Cardiac fibroblast (primary cell): ENCODE measurements around the gene N4BP2.
"Not testable (repeated sequence)": the region's sequence is repeated elsewhere in the genome, so short reads cannot be mapped to it uniquely, and the experiment has no call there.

Source experiments
- DNase-seq, 2 donors: peaks; one replicate each; pipeline versions ENCODE4 v3.0.0 to v3.0.0-alpha.2; 2010; ENCODE audit warnings: low read depth in 2 of 2
- H3K4me3 ChIP-seq, 2 donors: replicated peaks in 1 of 2; 1 replicate in 1 of 2; 2 replicates in 1 of 2; pipeline ENCODE4 v1.5.1; 2011; ENCODE audit warnings: low read depth in 2 of 2, low read length in 2 of 2, mild to moderate bottlenecking in 2 of 2, moderate library complexity in 1 of 2
- CTCF ChIP-seq: IDR thresholded peaks from one replicate; pipeline ENCODE4 v1.5.1; 2011; ENCODE audit warnings: low read depth, mild to moderate bottlenecking, low read length, inconsistent platforms

The N4BP2 gene

GRCh38 chr4:40140196-40140595 lies 83.5 kb downstream of the N4BP2 start:
- DNase-seq = peak in 1 of 2 donors; percentile 31

DNA sequence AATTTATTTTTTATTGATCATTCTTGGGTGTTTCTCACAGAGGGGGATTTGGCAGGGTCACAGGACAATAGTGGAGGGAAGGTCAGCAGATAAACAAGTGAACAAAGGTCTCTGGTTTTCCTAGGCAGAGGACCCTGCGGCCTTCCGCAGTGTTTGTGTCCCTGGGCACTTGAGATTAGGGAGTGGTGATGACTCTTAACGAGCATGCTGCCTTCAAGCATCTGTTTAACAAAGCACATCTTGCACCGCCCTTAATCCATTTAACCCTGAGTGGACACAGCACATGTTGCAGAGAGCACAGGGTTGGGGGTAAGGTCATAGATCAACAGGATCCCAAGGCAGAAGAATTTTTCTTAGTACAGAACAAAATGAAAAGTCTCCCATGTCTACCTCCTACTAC lies 83.9 kb downstream of the N4BP2 start:
- DNase-seq, H3K4me3 ChIP-seq: not testable (repeated sequence)

More at GRCh38 chr4:40140196-40140595, 83.5 kb downstream of the N4BP2 start:
- TF ChIP-seq CTCF = no peak
- no peak overlapping the region for H3K4me3 ChIP-seq

DNA sequence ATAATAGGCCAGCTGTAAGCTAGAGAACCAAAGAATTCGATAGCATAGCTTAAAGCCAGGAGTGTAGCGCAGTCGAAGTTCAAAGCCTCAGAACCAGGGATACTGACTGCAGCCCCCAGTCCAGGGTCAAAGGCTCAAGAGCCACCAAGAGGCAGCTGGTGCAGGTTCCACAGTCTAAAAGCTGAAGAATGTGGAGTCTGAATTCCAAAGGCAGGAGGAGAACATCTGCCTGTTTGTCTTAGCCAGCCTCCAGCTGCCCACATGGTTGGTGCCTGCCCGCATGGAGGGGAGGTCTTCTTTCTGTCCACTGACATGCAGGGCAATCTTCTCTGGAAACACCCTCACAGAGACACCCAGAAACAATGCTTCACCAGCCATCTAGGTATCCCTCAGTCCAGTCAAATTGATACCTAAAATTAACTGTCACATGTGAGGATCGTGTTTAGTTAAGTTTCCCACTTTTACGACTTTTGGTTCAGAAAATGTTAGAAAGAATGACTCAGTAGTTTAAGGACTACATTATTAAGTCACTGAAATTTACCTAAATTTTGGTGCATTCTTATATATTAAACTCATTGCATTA lies 87.4 kb downstream of the N4BP2 start:
- no peak overlapping the region for H3K4me3 ChIP-seq
- DNase-seq = no peak
- no peak for TF ChIP-seq CTCF

- no peak for TF ChIP-seq CTCF
- DNase-seq = no peak
- no peak overlapping the region for H3K4me3 ChIP-seq
These were observed 88.1 kb downstream of the N4BP2 start for GRCh38 chr4:40144716-40145115.

GRCh38 chr4:40147490-40147889 lies 90.8 kb downstream of the N4BP2 start:
- DNase-seq, H3K4me3 ChIP-seq: not testable (repeated sequence)

GRCh38 chr4:40149960-40150385 lies 93.3 kb downstream of the N4BP2 start:
- peak; percentile 78 to 88 for DNase-seq
- no peak overlapping the region for H3K4me3 ChIP-seq
- peak; percentile 68 for TF ChIP-seq CTCF

GRCh38 chr4:40150932-40151331 lies 94.3 kb downstream of the N4BP2 start:
- no peak for DNase-seq
- H3K4me3 ChIP-seq = no peak overlapping the region
- TF ChIP-seq CTCF = no peak

DNA sequence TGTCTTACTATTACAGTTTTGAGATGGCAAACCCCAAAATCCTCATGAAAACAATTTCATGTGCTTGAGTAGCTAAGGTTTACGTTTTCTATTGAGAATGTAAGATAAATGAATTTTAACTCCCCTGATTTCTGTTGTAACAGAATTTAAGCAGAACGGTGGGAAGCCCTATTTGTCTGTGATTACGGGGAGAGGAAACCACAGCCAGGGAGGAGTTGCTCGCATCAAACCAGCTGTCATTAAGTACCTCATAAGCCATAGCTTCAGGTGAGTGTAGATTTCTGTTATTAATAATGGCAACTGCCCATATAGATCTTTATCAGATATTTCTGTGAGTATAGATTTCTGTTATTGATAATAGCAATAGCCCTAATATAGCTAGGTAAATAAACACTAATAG lies 96.0 kb downstream of the N4BP2 start:
- no peak for TF ChIP-seq CTCF
- no peak for DNase-seq
- H3K4me3 ChIP-seq = no peak overlapping the region
